ENCODE results near the gene SLC7A9. TPM values are rescaled to one million over a fixed set of nuclear protein-coding genes. Genes with fewer than 3 reads are reported as not detected.

The SLC7A9 gene
- total and polyA plus RNA-seq, 7 donors: 0.20 to 0.49 (median 0.36) TPM; not detected in 4

DNA sequence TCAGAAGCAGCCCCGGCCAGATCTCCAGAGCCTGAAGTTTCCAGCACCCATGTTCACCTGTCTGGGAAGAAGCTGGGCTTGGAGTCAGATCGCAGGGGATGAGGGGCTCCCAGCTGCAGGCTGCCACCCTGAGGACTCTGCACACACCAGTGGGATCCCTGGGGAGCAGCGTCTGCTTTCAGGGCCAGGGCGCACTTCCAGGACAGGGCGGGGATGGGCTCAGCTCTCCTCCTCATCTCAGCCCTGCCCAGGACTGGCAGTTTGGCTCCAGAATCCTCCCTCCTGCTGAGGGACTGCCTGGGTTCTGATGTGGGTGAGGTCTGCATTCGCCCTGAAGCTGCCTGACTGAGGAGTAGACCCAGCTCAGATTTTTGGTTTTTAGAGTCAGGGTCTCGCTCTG is 3.5 kb downstream of the SLC7A9 start:
- no peak for TF ChIP-seq POLR2A (IDR thresholded peaks at IDR 0.05)
- TF ChIP-seq, protein P1, sequence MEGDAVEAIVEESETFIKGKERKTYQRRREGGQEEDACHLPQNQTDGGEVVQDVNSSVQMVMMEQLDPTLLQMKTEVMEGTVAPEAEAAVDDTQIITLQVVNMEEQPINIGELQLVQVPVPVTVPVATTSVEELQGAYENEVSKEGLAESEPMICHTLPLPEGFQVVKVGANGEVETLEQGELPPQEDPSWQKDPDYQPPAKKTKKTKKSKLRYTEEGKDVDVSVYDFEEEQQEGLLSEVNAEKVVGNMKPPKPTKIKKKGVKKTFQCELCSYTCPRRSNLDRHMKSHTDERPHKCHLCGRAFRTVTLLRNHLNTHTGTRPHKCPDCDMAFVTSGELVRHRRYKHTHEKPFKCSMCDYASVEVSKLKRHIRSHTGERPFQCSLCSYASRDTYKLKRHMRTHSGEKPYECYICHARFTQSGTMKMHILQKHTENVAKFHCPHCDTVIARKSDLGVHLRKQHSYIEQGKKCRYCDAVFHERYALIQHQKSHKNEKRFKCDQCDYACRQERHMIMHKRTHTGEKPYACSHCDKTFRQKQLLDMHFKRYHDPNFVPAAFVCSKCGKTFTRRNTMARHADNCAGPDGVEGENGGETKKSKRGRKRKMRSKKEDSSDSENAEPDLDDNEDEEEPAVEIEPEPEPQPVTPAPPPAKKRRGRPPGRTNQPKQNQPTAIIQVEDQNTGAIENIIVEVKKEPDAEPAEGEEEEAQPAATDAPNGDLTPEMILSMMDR (IDR thresholded peaks at IDR 0.05): no peak
- no peak for TF ChIP-seq POLR2AphosphoS5 (IDR thresholded peaks at IDR 0.05)
- TF ChIP-seq EP300 (IDR thresholded peaks at IDR 0.05): no peak
- intact Hi-C loops (cut with DNase I): no loop called here
- H3K9me3 ChIP-seq: no peaks in the 10 kb centered on the region
- H3K4me1 ChIP-seq: no peaks in the 10 kb centered on the region
- H3K27me3 ChIP-seq: no peaks in the 10 kb centered on the region
- no peak overlapping the region for H3K4me3 ChIP-seq
- H3K27ac ChIP-seq: no peak overlapping the region
- WGBS, 2 donors: 78 to 83% methylated on average over 7 of the region's 7 CpGs
- no peaks in the 10 kb centered on the region for H3K36me3 ChIP-seq
- DNase-seq: no peak

DNA sequence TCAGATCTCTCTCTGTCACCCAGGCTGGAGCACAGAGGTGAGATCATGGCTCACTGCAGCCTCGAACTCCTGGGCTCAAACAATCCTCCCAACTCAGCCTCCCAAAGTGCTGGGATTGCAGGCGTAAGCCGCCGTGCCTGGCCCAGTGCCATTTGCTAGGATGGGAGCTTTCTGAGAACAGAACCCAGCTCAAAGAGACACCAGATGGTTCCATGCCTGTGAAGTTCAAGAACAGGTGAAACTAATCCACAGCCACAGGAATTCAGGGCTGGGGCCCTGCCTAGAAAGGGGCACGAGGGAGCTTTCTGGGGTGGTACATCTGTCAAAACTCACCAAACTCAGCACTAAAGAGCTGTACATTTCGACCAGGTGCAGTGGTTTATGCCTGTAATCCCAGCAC is 4.2 kb downstream of the SLC7A9 start:
- no peak for TF ChIP-seq POLR2AphosphoS5 (IDR thresholded peaks at IDR 0.05)
- TF ChIP-seq POLR2A (IDR thresholded peaks at IDR 0.05): no peak
- TF ChIP-seq, protein P1 (IDR thresholded peaks at IDR 0.05): no peak
- no peak for TF ChIP-seq EP300 (IDR thresholded peaks at IDR 0.05)
- no peaks in the 10 kb centered on the region for H3K9me3 ChIP-seq
- no peaks in the 10 kb centered on the region for H3K4me1 ChIP-seq
- DNase-seq: no peak
- no peaks in the 10 kb centered on the region for H3K27me3 ChIP-seq
- no peak overlapping the region for H3K4me3 ChIP-seq
- intact Hi-C loops (cut with DNase I): no loop called here
- WGBS, 2 donors: 82 to 83% methylated on average over 6 of the region's 6 CpGs
- no peaks in the 10 kb centered on the region for H3K36me3 ChIP-seq
- H3K27ac ChIP-seq: no peak overlapping the region

DNA sequence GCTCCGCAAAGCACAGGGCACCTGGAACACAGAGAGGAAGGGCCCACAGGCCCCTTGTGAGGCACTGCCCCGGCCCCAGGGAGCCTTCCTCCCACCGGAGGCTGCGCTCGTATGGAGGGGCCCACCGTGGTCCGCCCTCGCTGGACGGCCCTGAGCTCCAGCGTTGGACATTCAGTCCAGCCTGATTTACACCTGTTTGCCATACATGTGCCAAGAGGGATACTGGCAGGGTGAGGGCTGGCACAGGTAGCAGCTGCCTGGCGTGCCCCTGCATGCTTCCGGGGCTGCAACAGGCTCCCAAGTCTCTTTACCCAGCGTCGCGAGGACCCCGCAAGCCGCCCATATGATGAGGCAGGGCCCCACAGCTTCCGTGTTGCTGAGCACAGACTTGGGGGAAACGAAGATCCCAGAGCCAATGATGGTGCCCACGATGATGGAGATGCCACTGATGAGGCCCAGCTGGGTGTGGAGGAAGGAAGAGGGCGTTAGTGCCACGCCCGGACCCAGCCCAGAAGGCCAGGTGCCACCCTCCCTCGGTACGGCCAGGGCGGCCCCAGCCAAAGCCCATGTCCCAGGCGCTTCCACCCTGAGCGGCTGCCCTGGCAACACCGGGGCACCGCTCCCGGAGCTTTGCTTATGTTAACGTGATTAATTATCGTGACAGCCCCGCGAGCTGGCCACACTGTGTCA is 5.1 kb downstream of the SLC7A9 start:
- no peaks in the 10 kb centered on the region for H3K9me3 ChIP-seq
- DNase-seq: no peak
- H3K27ac ChIP-seq: no peak overlapping the region
- H3K27me3 ChIP-seq: no peaks in the 10 kb centered on the region
- no peak overlapping the region for H3K4me3 ChIP-seq
- intact Hi-C loops (cut with DNase I): no loop called here
- no peaks in the 10 kb centered on the region for H3K36me3 ChIP-seq
- H3K4me1 ChIP-seq: no peaks in the 10 kb centered on the region
- no peak for TF ChIP-seq POLR2AphosphoS5 (IDR thresholded peaks at IDR 0.05)
- no peak for TF ChIP-seq EP300 (IDR thresholded peaks at IDR 0.05)
- TF ChIP-seq, protein P1 (IDR thresholded peaks at IDR 0.05): no peak
- TF ChIP-seq POLR2A (IDR thresholded peaks at IDR 0.05): no peak
- WGBS, 2 donors: 70 to 88% methylated on average over 35 of the region's 35 CpGs

DNA sequence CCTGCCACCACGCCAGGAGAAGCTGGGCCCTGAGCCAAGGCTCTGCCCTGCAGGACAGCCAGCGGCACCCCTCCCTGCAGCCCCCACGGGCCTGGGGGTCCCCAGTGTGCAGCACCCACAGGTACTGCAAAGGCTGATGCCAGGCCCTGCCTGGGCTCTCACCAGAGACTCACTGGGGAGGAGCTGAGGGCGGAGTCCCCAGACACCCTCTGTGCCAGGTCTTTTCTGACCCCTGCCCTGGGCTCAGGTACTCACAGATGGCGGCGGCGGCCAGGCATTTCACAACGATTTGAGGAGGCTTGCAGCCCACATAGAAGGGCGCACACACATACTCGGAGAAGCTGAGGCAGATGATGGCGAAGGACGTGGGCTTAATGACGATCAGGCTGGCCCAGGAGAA is 5.7 kb downstream of the SLC7A9 start:
- intact Hi-C loops (cut with DNase I): no loop called here
- Histone ChIP-seq H3K36me3 (no peaks in the 10 kb centered on the region), H3K4me3 (no peak overlapping the region), H3K9me3 (no peaks in the 10 kb centered on the region), H3K27me3 (no peaks in the 10 kb centered on the region), H3K27ac (no peak overlapping the region), H3K4me1 (no peaks in the 10 kb centered on the region)
- DNase-seq: no peak
- WGBS, 2 donors: 80 to 85% methylated on average over 13 of the region's 13 CpGs
- TF ChIP-seq POLR2A (IDR thresholded peaks at IDR 0.05): no peak
- TF ChIP-seq, protein P1 (IDR thresholded peaks at IDR 0.05): no peak
- TF ChIP-seq EP300 (IDR thresholded peaks at IDR 0.05): no peak
- TF ChIP-seq POLR2AphosphoS5 (IDR thresholded peaks at IDR 0.05): no peak

DNA sequence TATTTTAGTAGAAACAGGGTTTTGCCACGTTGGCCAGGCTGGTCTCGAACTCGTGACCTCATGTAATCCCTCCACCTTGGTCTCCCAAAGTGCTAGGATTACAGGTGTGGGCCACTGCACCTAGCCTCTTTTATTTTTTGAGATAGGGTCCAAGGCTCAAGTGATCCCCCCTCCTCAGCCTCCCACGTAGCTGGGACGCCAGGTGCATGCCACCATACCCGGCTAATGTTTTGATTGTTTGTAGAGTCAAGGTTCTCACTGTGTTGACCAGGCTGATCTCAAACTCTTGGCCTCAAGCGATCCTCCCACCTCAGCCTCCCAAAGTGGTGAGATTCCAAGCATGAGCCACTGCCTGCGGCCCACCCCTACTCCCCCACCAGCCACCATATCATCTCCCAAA is 6.3 kb downstream of the SLC7A9 start:
- intact Hi-C loops (cut with DNase I): no loop called here
- Histone ChIP-seq H3K27me3 (no peaks in the 10 kb centered on the region), H3K9me3 (no peaks in the 10 kb centered on the region), H3K27ac (no peak overlapping the region), H3K4me1 (no peaks in the 10 kb centered on the region), H3K36me3 (no peaks in the 10 kb centered on the region), H3K4me3 (no peak overlapping the region)
- no peak for DNase-seq
- 93% methylated on average over 8 of the region's 8 CpGs for WGBS, 2 donors
- TF ChIP-seq POLR2AphosphoS5 (IDR thresholded peaks at IDR 0.05): no peak
- TF ChIP-seq, protein P1 (IDR thresholded peaks at IDR 0.05): no peak
- no peak for TF ChIP-seq POLR2A (IDR thresholded peaks at IDR 0.05)
- TF ChIP-seq EP300 (IDR thresholded peaks at IDR 0.05): no peak

Data from sigmoid colon (tissue), 7 donors.